Endodermal cell (in vitro differentiated cells): ENCODE measurements around the gene COX10. TPM values are rescaled to one million over a fixed set of nuclear protein-coding genes. Genes with fewer than 3 reads are reported as not detected.

Experiments
- DNase-seq: peaks from one replicate; pipeline ENCODE4 v3.0.0-alpha.2; 2017
- H3K27ac ChIP-seq: 2 replicates; pipeline ENCODE4 v1.5.1; 2013; ENCODE audit warnings: mild to moderate bottlenecking, low read depth, low read length, moderate library complexity
- H3K27me3 ChIP-seq: 2 replicates; pipeline ENCODE4 v1.6.1; 2013; ENCODE audit warnings: mild to moderate bottlenecking, low read length, moderate library complexity; ENCODE audit not compliant: insufficient read depth, control insufficient read depth, poor library complexity, severe bottlenecking
- H3K36me3 ChIP-seq: 2 replicates; pipeline ENCODE4 v1.7.0; 2013; ENCODE audit warnings: mild to moderate bottlenecking, low read length, moderate library complexity; ENCODE audit not compliant: control insufficient read depth, insufficient read depth
- H3K4me1 ChIP-seq: one replicate; pipeline ENCODE4 v1.7.0; 2013; ENCODE audit warnings: low read length; ENCODE audit not compliant: control insufficient read depth, insufficient read depth
- H3K4me3 ChIP-seq: 2 replicates; pipeline ENCODE4 v1.5.1; 2013; ENCODE audit warnings: mild to moderate bottlenecking, low read length, moderate library complexity
- H3K9ac ChIP-seq: 2 replicates; pipeline ENCODE4 v1.6.1; 2013; ENCODE audit warnings: mild to moderate bottlenecking, low read length, moderate library complexity; ENCODE audit not compliant: poor library complexity, severe bottlenecking; ENCODE audit errors: extremely low read depth
- H3K9me3 ChIP-seq: 2 replicates; pipeline ENCODE4 v1.6.1; 2013; ENCODE audit warnings: mild to moderate bottlenecking, low read length, moderate library complexity; ENCODE audit not compliant: control insufficient read depth
- H3K27ac Mint-ChIP-seq: 2 replicates; pipeline ENCODE4 v1.8.0; 2020; ENCODE audit warnings: mixed read lengths
- H3K27me3 Mint-ChIP-seq: 2 replicates; pipeline ENCODE4 v1.8.0; 2021; ENCODE audit warnings: mild to moderate bottlenecking, mixed read lengths; ENCODE audit not compliant: insufficient read depth
- H3K36me3 Mint-ChIP-seq: 2 replicates; pipeline ENCODE4 v1.8.0; 2020; ENCODE audit warnings: low read depth, mixed read lengths
- H3K4me1 Mint-ChIP-seq: 2 replicates; pipeline ENCODE4 v1.8.0; 2020; ENCODE audit warnings: mixed read lengths
- H3K4me3 Mint-ChIP-seq: 2 replicates; pipeline ENCODE4 v1.8.0; 2020; ENCODE audit warnings: mild to moderate bottlenecking, moderate library complexity, mixed read lengths
- H3K9me3 Mint-ChIP-seq: 2 replicates; pipeline ENCODE4 v1.8.0; 2020; ENCODE audit warnings: mild to moderate bottlenecking, mixed read lengths
- WGBS, 2 experiments: methylation state at CpG; one replicate each; pipeline versions ENCODE4 v1.1.5 to v1.1.7; 2013; ENCODE audit warnings: missing lambda C conversion rate in 2 of 2, mixed read lengths in 1 of 2; ENCODE audit not compliant: insufficient coverage in 1 of 2, insufficient read length in 1 of 2; 5-methylcytosine and 5-hydroxymethylcytosine counted together
- total RNA-seq, 2 donors: library from RNA; stranded (reverse); fragmentation: NEBNext Ultra II Directional in 1 of 2; extraction: Animal tissue kit (Norgen Biotek cat#: 25700) in 1 of 2; gene quantifications; 2 replicates in 1 of 2; 3 replicates in 1 of 2; pipeline ENCODE4 v1.2.1, GENCODE V29; 2021
- TF ChIP-seq, protein P1 (sequence below): fragments of 200-600 bp; sonication (generic); conservative IDR thresholded peaks from 2 replicates; pipeline ENCODE4 v1.5.0; 2021; ENCODE audit warnings: antibody characterized with exemption, mild to moderate bottlenecking

COX10 gene
- total RNA-seq, 2 donors from 2014 or later = 15.0 to 15.4 TPM

DNA sequence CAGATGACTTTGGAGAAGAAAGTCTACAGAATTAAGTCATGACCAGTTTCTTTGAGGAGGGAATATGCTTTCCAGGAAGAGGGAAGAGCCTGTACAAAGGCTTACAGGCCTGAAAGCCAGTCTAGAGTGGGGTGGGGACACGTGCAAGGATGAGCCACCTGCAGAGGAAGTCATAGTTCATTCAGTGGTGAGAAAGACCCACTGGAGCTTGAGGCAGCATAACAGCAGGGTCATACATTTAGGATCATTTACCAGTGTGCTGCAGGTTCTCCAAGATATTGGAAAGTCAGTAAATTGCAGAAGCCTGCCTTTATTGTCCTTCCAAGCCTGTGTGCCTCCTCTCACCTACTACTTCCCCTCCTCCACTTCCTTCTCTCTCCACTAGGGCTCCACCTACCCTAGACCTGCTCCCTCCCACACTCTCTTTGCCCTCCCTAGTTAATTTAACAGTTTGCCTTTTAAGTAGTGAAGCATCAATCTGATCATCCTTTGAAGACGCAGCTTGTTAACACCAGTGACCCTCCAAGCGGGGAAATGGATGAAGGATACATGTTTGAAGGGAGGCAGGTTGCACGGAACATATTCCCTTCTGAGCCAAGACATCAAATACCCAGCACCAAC, 127.2 kb downstream of the COX10 start:
- no peaks in the 10 kb centered on the region for H3K27me3 Mint-ChIP-seq
- H3K4me3 ChIP-seq = no peak overlapping the region
- no peaks in the 10 kb centered on the region for H3K9me3 Mint-ChIP-seq
- H3K27me3 ChIP-seq = no peaks in the 10 kb centered on the region
- TF ChIP-seq, protein P1, sequence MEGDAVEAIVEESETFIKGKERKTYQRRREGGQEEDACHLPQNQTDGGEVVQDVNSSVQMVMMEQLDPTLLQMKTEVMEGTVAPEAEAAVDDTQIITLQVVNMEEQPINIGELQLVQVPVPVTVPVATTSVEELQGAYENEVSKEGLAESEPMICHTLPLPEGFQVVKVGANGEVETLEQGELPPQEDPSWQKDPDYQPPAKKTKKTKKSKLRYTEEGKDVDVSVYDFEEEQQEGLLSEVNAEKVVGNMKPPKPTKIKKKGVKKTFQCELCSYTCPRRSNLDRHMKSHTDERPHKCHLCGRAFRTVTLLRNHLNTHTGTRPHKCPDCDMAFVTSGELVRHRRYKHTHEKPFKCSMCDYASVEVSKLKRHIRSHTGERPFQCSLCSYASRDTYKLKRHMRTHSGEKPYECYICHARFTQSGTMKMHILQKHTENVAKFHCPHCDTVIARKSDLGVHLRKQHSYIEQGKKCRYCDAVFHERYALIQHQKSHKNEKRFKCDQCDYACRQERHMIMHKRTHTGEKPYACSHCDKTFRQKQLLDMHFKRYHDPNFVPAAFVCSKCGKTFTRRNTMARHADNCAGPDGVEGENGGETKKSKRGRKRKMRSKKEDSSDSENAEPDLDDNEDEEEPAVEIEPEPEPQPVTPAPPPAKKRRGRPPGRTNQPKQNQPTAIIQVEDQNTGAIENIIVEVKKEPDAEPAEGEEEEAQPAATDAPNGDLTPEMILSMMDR = peak; percentile 67
- H3K4me1 Mint-ChIP-seq = peaks cover 12% of the 10 kb centered on the region
- peaks cover 7% of the 10 kb centered on the region for H3K36me3 Mint-ChIP-seq
- H3K9ac ChIP-seq = no peak overlapping the region
- H3K9me3 ChIP-seq = no peaks in the 10 kb centered on the region
- H3K27ac Mint-ChIP-seq = no peak overlapping the region
- no peak overlapping the region for H3K4me3 Mint-ChIP-seq
- H3K4me1 ChIP-seq = no peaks in the 10 kb centered on the region
- H3K36me3 ChIP-seq = peaks cover 16% of the 10 kb centered on the region
- 78 to 99% methylated on average over 1 to 4 of the region's 4 CpGs for WGBS, 2 experiments
- no peak overlapping the region for H3K27ac ChIP-seq
- peak; percentile 44 for DNase-seq

DNA sequence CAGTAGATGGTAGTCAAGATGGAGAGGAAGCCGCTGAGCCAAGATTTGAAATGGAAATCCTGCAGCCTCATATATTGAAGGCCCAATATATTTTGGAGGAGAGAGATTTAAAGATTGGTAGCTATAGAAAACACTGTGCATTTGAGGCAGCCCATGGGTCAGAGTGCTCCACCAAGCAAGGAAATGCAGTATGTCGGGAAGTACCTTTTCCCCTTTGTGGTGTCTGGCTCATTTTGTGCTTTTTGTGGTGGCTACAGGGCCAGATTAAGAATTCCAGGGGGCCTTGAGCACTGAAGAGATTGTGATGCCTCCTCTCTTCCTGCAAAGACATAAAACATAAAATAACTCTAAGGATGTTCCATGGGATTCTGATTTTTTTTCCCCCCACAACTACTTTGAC, 127.8 kb downstream of the COX10 start:
- no peaks in the 10 kb centered on the region for H3K27me3 Mint-ChIP-seq
- H3K4me3 Mint-ChIP-seq = no peak overlapping the region
- H3K4me1 Mint-ChIP-seq = peaks cover 15% of the 10 kb centered on the region
- Histone ChIP-seq H3K4me3 (no peak overlapping the region), H3K9me3 (no peaks in the 10 kb centered on the region), H3K27ac (no peak overlapping the region), H3K4me1 (no peaks in the 10 kb centered on the region), H3K27me3 (no peaks in the 10 kb centered on the region), H3K9ac (no peak overlapping the region), H3K36me3 (peaks cover 16% of the 10 kb centered on the region)
- peaks cover 4% of the 10 kb centered on the region for H3K36me3 Mint-ChIP-seq
- no peaks in the 10 kb centered on the region for H3K9me3 Mint-ChIP-seq
- no peak overlapping the region for H3K27ac Mint-ChIP-seq
- TF ChIP-seq, protein P1 = no peak
- 94 to 100% methylated on average over 2 of the region's 2 CpGs for WGBS, 2 experiments
- DNase-seq = no peak

GRCh38 chr17:14197586-14197985, 128.3 kb downstream of the COX10 start:
- no peak overlapping the region for H3K27ac Mint-ChIP-seq
- peaks cover 15% of the 10 kb centered on the region for H3K4me1 Mint-ChIP-seq
- Histone ChIP-seq H3K4me3 (no peak overlapping the region), H3K27me3 (no peaks in the 10 kb centered on the region), H3K36me3 (peaks cover 16% of the 10 kb centered on the region), H3K27ac (no peak overlapping the region), H3K4me1 (no peaks in the 10 kb centered on the region), H3K9me3 (no peaks in the 10 kb centered on the region), H3K9ac (no peak overlapping the region)
- 0 to 50% methylated on average over 2 to 4 of the region's 4 CpGs for WGBS, 2 experiments
- TF ChIP-seq, protein P1 = no peak
- H3K4me3 Mint-ChIP-seq = no peak overlapping the region
- no peak for DNase-seq
- H3K9me3 Mint-ChIP-seq = no peaks in the 10 kb centered on the region
- H3K27me3 Mint-ChIP-seq = no peaks in the 10 kb centered on the region
- H3K36me3 Mint-ChIP-seq = peaks cover 3% of the 10 kb centered on the region
